Kidney glomerular epithelial cell (primary cell): ENCODE measurements around the gene GIT2.
"Not testable (repeated sequence)": the region's sequence is repeated elsewhere in the genome, so short reads cannot be mapped to it uniquely, and the experiment has no call there.

Experiments used
- DNase-seq: peaks from one replicate; lab custom pipeline; 2025; lab: John Stamatoyannopoulos, UW

The GIT2 gene

GRCh38 chr12:109946505-109946904 lies 49.7 kb downstream of the GIT2 start:
- DNase-seq, result peak; percentile 29

- DNase-seq, result no peak
Observed at GRCh38 chr12:109944561-109945359, 51.4 kb downstream of the GIT2 start.

GRCh38 chr12:109943811-109944210 lies 52.4 kb downstream of the GIT2 start:
- no peak for DNase-seq

GRCh38 chr12:109940339-109940923 lies 55.7 kb downstream of the GIT2 start:
- no peak for DNase-seq

GRCh38 chr12:109939504-109939903 lies 56.7 kb downstream of the GIT2 start:
- DNase-seq, result no peak

- DNase-seq, result no peak
Observed at GRCh38 chr12:109938947-109939346, 57.2 kb downstream of the GIT2 start.

GRCh38 chr12:109937371-109937770 lies 58.8 kb downstream of the GIT2 start:
- peak; percentile 58 for DNase-seq

GRCh38 chr12:109934026-109934425 lies 62.1 kb downstream of the GIT2 start:
- DNase-seq, result no peak

GRCh38 chr12:109932878-109933503 lies 63.2 kb downstream of the GIT2 start:
- no peak for DNase-seq

GRCh38 chr12:109931143-109931542 lies 65.0 kb downstream of the GIT2 start:
- DNase-seq, result no peak

- DNase-seq, result no peak
Observed at GRCh38 chr12:109930028-109930800, 66.0 kb downstream of the GIT2 start.

GRCh38 chr12:109929326-109929725 lies 66.8 kb downstream of the GIT2 start:
- not testable (repeated sequence) for DNase-seq

- no peak for DNase-seq
Observed at GRCh38 chr12:109928058-109928656, 68.0 kb downstream of the GIT2 start.

GRCh38 chr12:109927622-109928021 lies 68.5 kb downstream of the GIT2 start:
- peak; percentile 26 for DNase-seq

GRCh38 chr12:109926488-109927210 lies 69.5 kb downstream of the GIT2 start:
- no peak for DNase-seq

GRCh38 chr12:109926016-109926415 lies 70.2 kb downstream of the GIT2 start:
- no peak for DNase-seq

- DNase-seq, result no peak
Observed at GRCh38 chr12:109925185-109925840, 70.9 kb downstream of the GIT2 start.

- DNase-seq, result no peak
Observed at GRCh38 chr12:109923481-109924245, 72.5 kb downstream of the GIT2 start.

GRCh38 chr12:109923038-109923437 lies 73.1 kb downstream of the GIT2 start:
- no peak for DNase-seq

- DNase-seq, result no peak
Observed at GRCh38 chr12:109921982-109922381, 74.2 kb downstream of the GIT2 start.
